ENCODE data around the gene PLOD2.

PLOD2 gene

GRCh38 chr3:146181216-146181615 is 20.2 kb upstream of the PLOD2 start:
- no peaks in the 10 kb centered on the region for H3K79me2 ChIP-seq (ENCODE audit: control insufficient read depth, insufficient read depth, low read length, poor library complexity)
- no peak overlapping the region for H4K12ac ChIP-seq (ENCODE audit: low read depth, low read length)
- H3K4me2 ChIP-seq (ENCODE audit: low read length): no peak overlapping the region
- H3K9me3 ChIP-seq (ENCODE audit: insufficient read depth, low read depth, low read length): no peaks in the 10 kb centered on the region
- H3K4me3 ChIP-seq (ENCODE audit: low read depth, low read length): no peak overlapping the region
- H3K79me1 ChIP-seq (ENCODE audit: low read length): no peaks in the 10 kb centered on the region
- no peaks in the 10 kb centered on the region for H3K36me3 ChIP-seq (ENCODE audit: control insufficient read depth in 1 of 2, insufficient read depth in 2 of 2, low read length in 2 of 2)
- WGBS (ENCODE audit: extremely low coverage, insufficient coverage, insufficient read length): no CpG with 5 or more reads among the region's 5 CpGs
- no peak overlapping the region for H4K8ac ChIP-seq (ENCODE audit: low read depth, low read length)
- H2BK120ac ChIP-seq (ENCODE audit: insufficient read depth, low read length, poor library complexity): no peak overlapping the region
- H3K23ac ChIP-seq (ENCODE audit: low read length): no peak overlapping the region
- no peak overlapping the region for H2AFZ ChIP-seq (ENCODE audit: insufficient read depth, low read length, poor library complexity)
- no peaks in the 10 kb centered on the region for H3K4me1 ChIP-seq (ENCODE audit: control insufficient read depth in 1 of 2, insufficient read depth in 2 of 2, low read length in 2 of 2)
- H4K91ac ChIP-seq (ENCODE audit: low read depth, low read length): no peak overlapping the region
- no peak overlapping the region for H2BK5ac ChIP-seq (ENCODE audit: low read depth, low read length, poor library complexity)
- no peak overlapping the region for H3K4ac ChIP-seq (ENCODE audit: low read depth, low read length)
- no peak overlapping the region for H3K9ac ChIP-seq (ENCODE audit: low read length)
- DNase-seq: no peak
- no peak overlapping the region for H2BK12ac ChIP-seq (ENCODE audit: low read length)
- H3K18ac ChIP-seq (ENCODE audit: low read length): no peak overlapping the region
- no peaks in the 10 kb centered on the region for H3K27me3 ChIP-seq (ENCODE audit: insufficient read depth, low read length)
- no peak overlapping the region for H3K14ac ChIP-seq (ENCODE audit: low read length)
- no peak overlapping the region for H3K27ac ChIP-seq (ENCODE audit: low read depth, low read length)
- H2AK5ac ChIP-seq (ENCODE audit: low read length): no peak overlapping the region

GRCh38 chr3:146180376-146180775 is 19.4 kb upstream of the PLOD2 start:
- H3K23ac ChIP-seq (ENCODE audit: low read length): no peak overlapping the region
- H3K4me2 ChIP-seq (ENCODE audit: low read length): no peak overlapping the region
- no peak overlapping the region for H2AFZ ChIP-seq (ENCODE audit: insufficient read depth, low read length, poor library complexity)
- no peaks in the 10 kb centered on the region for H3K79me1 ChIP-seq (ENCODE audit: low read length)
- WGBS (ENCODE audit: extremely low coverage, insufficient coverage, insufficient read length): no CpG with 5 or more reads among the region's 6 CpGs
- H3K9ac ChIP-seq (ENCODE audit: low read length): no peak overlapping the region
- H3K36me3 ChIP-seq (ENCODE audit: control insufficient read depth in 1 of 2, insufficient read depth in 2 of 2, low read length in 2 of 2): no peaks in the 10 kb centered on the region
- no peaks in the 10 kb centered on the region for H3K79me2 ChIP-seq (ENCODE audit: control insufficient read depth, insufficient read depth, low read length, poor library complexity)
- H2BK120ac ChIP-seq (ENCODE audit: insufficient read depth, low read length, poor library complexity): no peak overlapping the region
- no peak overlapping the region for H2AK5ac ChIP-seq (ENCODE audit: low read length)
- no peak overlapping the region for H3K14ac ChIP-seq (ENCODE audit: low read length)
- no peak overlapping the region for H4K8ac ChIP-seq (ENCODE audit: low read depth, low read length)
- no peak overlapping the region for H3K18ac ChIP-seq (ENCODE audit: low read length)
- DNase-seq: no peak
- H3K27ac ChIP-seq (ENCODE audit: low read depth, low read length): no peak overlapping the region
- no peaks in the 10 kb centered on the region for H3K27me3 ChIP-seq (ENCODE audit: insufficient read depth, low read length)
- no peak overlapping the region for H4K12ac ChIP-seq (ENCODE audit: low read depth, low read length)
- H4K91ac ChIP-seq (ENCODE audit: low read depth, low read length): no peak overlapping the region
- H2BK12ac ChIP-seq (ENCODE audit: low read length): no peak overlapping the region
- H3K4ac ChIP-seq (ENCODE audit: low read depth, low read length): no peak overlapping the region
- no peaks in the 10 kb centered on the region for H3K9me3 ChIP-seq (ENCODE audit: insufficient read depth, low read depth, low read length)
- H3K4me1 ChIP-seq (ENCODE audit: control insufficient read depth in 1 of 2, insufficient read depth in 2 of 2, low read length in 2 of 2): no peaks in the 10 kb centered on the region
- no peak overlapping the region for H3K4me3 ChIP-seq (ENCODE audit: low read depth, low read length)
- H2BK5ac ChIP-seq (ENCODE audit: low read depth, low read length, poor library complexity): no peak overlapping the region

DNA sequence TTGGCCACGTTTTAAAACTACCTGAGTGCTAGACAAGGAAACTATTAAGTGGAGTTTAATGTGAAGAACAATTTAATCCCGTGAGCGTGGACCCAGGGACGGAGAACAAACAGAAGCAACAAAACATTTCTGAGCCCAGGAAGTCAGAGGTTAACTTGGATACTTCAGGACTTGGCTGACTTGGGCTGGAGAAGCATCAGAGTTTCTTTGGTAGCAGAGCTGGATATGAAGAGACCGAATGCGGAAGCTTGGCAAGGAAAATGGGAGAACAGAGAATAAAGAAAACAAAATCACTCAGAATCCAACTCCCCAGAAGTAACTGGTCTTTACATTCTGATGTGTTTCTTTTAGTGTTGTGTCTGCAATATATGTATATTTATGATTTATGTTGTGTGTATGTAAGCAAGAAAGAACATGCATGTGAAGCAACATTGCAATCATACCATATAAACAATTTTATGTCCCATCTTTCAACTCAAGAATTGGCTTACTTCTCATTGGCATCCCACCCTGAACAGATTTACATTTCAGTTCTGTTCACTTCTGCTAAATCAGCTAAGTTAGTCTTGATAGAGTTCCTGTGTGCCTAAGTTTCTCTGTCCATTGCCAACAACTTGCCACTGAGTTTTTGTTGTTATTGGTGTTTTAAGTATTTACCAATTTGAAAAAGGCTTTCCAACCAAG is 17.2 kb upstream of the PLOD2 start:
- Histone ChIP-seq H3K4me2 (ENCODE audit: low read length) (no peak overlapping the region), H3K36me3 (ENCODE audit: control insufficient read depth in 1 of 2, insufficient read depth in 2 of 2, low read length in 2 of 2) (no peaks in the 10 kb centered on the region), H2AK5ac (ENCODE audit: low read length) (no peak overlapping the region), H2AFZ (ENCODE audit: insufficient read depth, low read length, poor library complexity) (no peak overlapping the region), H3K14ac (ENCODE audit: low read length) (no peak overlapping the region), H3K4me3 (ENCODE audit: low read depth, low read length) (no peak overlapping the region), H3K18ac (ENCODE audit: low read length) (no peak overlapping the region), H3K23ac (ENCODE audit: low read length) (no peak overlapping the region), H3K9me3 (ENCODE audit: insufficient read depth, low read depth, low read length) (no peaks in the 10 kb centered on the region), H3K79me1 (ENCODE audit: low read length) (no peaks in the 10 kb centered on the region), H3K4me1 (ENCODE audit: control insufficient read depth in 1 of 2, insufficient read depth in 2 of 2, low read length in 2 of 2) (no peaks in the 10 kb centered on the region), H3K9ac (ENCODE audit: low read length) (no peak overlapping the region), H3K27ac (ENCODE audit: low read depth, low read length) (no peak overlapping the region), H4K12ac (ENCODE audit: low read depth, low read length) (no peak overlapping the region), H4K8ac (ENCODE audit: low read depth, low read length) (no peak overlapping the region), H2BK12ac (ENCODE audit: low read length) (no peak overlapping the region), H3K27me3 (ENCODE audit: insufficient read depth, low read length) (no peaks in the 10 kb centered on the region), H2BK120ac (ENCODE audit: insufficient read depth, low read length, poor library complexity) (no peak overlapping the region), H4K91ac (ENCODE audit: low read depth, low read length) (no peak overlapping the region), H3K4ac (ENCODE audit: low read depth, low read length) (no peak overlapping the region), H2BK5ac (ENCODE audit: low read depth, low read length, poor library complexity) (no peak overlapping the region), H3K79me2 (ENCODE audit: control insufficient read depth, insufficient read depth, low read length, poor library complexity) (no peaks in the 10 kb centered on the region)
- no peak for DNase-seq
- whole genome bisulfite sequencing (ENCODE audit: extremely low coverage, insufficient coverage, insufficient read length): no CpG with 5 or more reads among the region's 6 CpGs

DNA sequence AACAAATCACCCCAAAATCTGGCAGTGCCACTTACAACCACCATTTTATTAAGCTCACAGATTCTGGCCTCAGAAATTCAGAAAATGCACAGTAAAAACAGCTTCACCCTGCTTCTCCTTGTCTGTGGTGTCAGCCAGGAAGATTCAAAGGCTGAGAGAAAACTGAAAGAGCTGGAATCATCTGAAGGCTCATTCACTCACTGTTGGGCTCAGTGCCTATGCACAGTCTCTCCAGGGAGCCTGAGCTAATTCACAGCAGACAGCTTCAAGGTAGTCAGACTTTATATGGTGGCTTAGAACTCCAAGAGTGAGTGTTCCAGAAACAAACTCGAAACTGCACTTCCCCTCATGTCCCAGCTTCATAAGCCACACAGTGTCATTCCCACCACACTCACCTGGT is 16.5 kb upstream of the PLOD2 start:
- DNase-seq: no peak
- Histone ChIP-seq H3K9me3 (ENCODE audit: insufficient read depth, low read depth, low read length) (no peaks in the 10 kb centered on the region), H3K27me3 (ENCODE audit: insufficient read depth, low read length) (no peaks in the 10 kb centered on the region), H2AFZ (ENCODE audit: insufficient read depth, low read length, poor library complexity) (no peak overlapping the region), H3K4ac (ENCODE audit: low read depth, low read length) (no peak overlapping the region), H3K4me2 (ENCODE audit: low read length) (no peak overlapping the region), H3K4me1 (ENCODE audit: control insufficient read depth in 1 of 2, insufficient read depth in 2 of 2, low read length in 2 of 2) (no peaks in the 10 kb centered on the region), H4K12ac (ENCODE audit: low read depth, low read length) (no peak overlapping the region), H3K4me3 (ENCODE audit: low read depth, low read length) (no peak overlapping the region), H3K79me2 (ENCODE audit: control insufficient read depth, insufficient read depth, low read length, poor library complexity) (no peaks in the 10 kb centered on the region), H3K27ac (ENCODE audit: low read depth, low read length) (no peak overlapping the region), H2AK5ac (ENCODE audit: low read length) (no peak overlapping the region), H3K18ac (ENCODE audit: low read length) (no peak overlapping the region), H4K91ac (ENCODE audit: low read depth, low read length) (no peak overlapping the region), H3K79me1 (ENCODE audit: low read length) (no peaks in the 10 kb centered on the region), H3K23ac (ENCODE audit: low read length) (no peak overlapping the region), H3K9ac (ENCODE audit: low read length) (no peak overlapping the region), H2BK12ac (ENCODE audit: low read length) (no peak overlapping the region), H2BK120ac (ENCODE audit: insufficient read depth, low read length, poor library complexity) (no peak overlapping the region), H4K8ac (ENCODE audit: low read depth, low read length) (no peak overlapping the region), H3K36me3 (ENCODE audit: control insufficient read depth in 1 of 2, insufficient read depth in 2 of 2, low read length in 2 of 2) (no peaks in the 10 kb centered on the region), H2BK5ac (ENCODE audit: low read depth, low read length, poor library complexity) (no peak overlapping the region), H3K14ac (ENCODE audit: low read length) (no peak overlapping the region)
- WGBS (ENCODE audit: extremely low coverage, insufficient coverage, insufficient read length): no CpG with 5 or more reads among the region's 1 CpG
